ENCODE results near the gene LYPD6B.
A peak's percentile ranks its signal among the peaks of the same experiment; 100 is the strongest.

Gene LYPD6B

DNA sequence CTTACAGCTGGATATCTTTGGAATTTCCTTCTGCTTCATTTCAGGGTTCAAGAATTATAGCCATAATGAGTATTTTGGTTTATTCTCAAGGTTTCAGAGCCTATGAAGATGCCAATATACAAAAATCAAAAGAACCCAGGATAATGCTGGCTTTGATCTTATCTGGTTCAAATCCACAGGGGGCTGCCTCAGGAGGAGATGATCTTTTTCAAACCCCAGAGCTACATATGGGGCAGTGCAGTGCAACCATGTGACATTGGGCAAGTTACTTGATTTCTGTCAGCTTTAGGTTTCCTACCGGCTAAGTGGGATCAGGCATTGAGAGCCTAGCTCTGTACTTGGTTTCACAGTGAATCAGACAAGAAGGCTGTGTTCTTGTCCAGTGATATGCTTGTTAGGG is 23.0 kb upstream of the LYPD6B start:
- no peak for DNase-seq

DNA sequence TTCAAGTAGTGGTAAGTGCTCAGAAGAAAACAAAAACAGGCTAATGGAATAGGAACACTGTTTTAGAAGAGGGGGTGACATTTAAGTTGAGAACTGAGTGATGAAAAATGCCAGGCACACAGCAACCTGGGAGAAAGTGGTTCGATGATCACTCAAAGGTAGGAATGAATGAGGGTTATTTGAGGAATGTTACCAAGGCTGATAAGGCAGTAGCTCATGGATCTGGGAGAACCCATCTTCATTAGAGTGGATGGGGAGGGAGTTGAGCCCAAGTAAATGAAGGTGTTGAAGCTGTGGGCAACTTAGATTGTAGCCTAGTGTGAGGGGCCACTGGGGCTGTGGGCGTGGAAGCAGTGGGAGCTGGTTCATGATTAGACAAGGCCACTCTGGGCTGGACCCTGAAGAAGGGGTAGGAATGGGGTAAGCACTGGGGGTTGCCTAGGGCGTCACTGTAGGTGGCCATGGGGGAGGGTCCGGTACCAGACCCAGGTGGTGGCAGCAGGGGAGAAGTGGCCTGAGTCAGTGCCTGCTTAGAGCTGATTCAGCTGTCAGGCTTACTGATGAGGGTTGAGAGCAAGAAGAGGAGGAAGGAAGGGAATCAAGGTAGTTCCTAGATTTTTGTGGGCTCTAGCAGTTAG is 22.5 kb upstream of the LYPD6B start:
- no peak for DNase-seq

DNA sequence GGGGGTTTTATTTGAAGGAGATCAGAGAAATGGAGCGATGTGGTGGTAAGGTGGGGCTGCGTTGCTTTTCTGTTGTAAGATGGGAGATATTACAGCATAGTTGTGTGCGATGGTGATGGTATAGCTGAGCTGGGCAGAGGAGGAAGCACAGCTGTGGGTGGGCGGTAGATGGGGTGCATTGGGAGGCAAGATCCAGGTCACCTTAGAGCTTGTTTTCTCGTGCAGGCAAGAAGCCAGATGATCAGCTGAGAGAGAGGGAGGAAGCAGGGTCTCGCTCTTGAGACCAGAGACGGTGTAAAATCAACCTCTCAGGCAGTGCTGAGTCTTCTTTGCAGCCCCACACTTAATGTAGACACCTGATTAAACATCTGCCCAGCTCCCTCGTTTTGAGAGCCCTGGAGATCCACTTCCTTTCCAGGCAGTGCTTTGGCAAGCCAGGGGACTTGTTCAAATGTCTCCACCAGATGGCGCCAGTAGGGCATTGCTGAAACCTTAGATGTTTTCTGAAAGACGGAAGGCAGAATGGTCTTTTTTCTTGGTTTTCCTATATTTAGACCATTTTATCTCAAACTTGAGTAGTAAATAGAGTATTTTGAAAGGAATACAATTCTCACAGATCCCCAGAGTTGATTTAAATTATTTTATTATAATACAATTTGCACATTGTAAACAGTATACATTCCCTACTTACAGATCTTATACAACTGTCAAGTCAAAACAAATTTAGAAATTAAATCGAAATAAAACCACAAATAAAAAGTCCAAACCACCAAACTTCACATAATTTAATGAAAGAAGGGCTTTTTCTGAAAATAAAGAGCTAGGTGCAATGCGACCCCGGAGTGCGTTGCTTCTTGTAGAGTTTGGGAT is 21.1 kb upstream of the LYPD6B start:
- peak; percentile 15 to 47 for DNase-seq

DNA sequence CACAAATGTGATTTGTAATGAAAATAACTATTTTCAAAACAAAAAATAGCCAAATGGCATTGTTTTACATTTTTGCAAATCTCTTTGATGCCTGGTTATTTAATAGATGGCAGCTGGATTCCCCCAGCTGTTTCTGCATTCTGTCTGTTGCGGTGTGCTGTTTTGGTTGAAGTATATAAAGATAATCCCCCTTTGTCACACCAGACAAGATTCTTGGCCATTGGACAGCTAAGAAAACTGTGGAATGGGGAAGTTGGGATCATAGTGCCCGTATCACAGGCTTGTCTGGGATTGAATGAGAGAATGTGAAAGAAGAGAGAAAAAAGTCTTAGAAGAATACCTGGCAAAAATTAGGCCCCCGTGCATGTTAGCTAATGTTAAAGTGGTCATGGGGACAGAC is 19.5 kb upstream of the LYPD6B start:
- DNase-seq = no peak

DNA sequence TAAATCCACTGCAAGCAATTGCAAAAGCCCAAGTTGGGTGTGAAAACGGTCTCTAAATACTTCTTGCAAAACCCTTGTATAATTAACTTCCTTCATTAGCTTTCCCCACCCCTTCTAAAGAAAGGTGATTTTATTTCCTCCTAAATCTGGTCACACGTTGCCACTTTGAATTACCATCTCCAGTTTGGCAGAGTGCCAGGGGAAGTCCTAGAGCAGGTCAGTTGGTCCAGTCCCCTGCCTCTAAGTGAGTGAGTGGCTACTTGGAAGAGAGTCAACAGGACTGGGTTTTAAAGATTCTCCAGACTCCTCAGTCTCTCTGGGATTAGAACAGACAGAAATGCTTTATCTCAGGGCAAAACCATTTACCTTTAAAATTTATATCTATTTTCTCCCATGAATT is 18.7 kb upstream of the LYPD6B start:
- DNase-seq = no peak

DNA sequence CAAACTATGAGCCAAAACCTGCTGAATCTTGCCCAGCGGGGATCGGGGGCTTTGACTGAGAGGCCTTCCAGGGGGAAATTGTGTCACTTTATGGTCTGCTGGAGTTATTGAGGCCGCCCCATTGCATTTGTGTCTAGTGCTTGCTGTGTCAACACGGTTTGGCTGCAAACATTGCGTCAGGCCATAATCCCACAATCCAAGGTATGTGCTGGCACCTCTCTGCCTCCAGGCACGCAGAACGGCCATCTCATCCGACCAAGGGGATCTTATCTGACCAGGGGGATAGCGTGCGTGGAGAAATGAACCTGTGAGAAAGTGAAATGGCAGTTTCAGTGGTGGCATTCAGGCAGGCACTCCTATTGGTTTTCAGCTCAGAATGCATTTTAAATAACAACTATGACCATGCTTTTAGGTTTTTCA is 18.1 kb upstream of the LYPD6B start:
- DNase-seq = no peak

DNA sequence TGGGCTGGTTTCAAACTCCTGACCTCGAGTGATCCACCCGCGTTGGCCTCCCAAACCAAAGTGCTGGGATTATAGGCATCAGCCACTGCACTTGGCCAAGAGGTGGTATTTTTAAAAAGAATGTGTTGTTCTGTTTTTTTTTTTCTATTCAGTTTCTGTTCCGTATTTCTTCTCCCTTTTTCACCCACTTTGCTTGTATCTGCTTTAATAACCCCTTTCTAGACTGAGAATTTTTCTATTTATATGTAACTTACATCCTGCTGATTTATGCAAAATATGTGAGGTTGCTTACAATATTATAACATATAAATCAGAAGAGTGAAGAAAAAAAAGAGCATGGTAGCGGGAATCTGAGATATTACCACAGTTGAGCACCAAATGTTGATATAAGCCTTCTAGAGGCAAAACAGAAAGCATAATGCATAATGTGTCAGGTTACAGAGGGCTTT is 17.2 kb upstream of the LYPD6B start:
- no peak for DNase-seq

DNA sequence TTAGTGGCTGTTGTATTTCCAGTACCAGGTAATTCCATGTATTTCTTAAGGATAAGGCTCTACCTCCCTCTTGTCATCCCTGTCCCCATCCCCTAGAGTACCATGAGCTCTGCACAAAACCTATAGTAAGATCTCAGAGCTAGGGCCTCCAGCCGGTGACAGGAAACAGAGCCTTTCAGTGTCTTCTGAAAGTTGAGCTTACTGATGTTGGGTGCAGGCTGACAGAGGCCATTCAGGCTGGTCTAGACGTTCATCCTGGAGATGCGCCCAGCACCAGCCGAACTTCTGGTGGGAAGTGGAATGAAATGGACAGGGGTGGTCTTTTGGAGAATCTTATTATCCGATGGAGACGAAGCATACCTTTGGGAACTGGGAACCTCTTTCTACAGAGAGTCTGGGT is 16.7 kb upstream of the LYPD6B start:
- no peak for DNase-seq

DNA sequence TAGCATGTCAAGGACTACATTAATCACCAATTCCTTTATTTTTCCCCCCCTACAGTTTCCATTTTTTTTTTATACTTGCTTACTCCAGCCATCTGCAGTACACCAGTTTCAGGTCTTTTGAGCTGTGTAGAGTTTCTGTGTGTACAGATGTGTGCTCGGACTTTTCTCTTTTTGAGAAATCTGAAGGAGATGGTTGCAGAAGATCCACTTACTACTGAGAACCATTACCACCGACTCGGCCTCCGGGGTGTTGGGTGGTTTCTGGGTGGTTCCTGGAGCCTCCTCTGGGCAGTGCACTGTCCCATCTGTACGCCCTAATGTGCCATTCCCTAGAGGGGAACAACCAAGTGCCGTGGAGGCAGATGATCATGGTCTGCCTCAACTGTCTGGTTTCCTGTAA is 15.4 kb upstream of the LYPD6B start:
- DNase-seq = no peak

DNA sequence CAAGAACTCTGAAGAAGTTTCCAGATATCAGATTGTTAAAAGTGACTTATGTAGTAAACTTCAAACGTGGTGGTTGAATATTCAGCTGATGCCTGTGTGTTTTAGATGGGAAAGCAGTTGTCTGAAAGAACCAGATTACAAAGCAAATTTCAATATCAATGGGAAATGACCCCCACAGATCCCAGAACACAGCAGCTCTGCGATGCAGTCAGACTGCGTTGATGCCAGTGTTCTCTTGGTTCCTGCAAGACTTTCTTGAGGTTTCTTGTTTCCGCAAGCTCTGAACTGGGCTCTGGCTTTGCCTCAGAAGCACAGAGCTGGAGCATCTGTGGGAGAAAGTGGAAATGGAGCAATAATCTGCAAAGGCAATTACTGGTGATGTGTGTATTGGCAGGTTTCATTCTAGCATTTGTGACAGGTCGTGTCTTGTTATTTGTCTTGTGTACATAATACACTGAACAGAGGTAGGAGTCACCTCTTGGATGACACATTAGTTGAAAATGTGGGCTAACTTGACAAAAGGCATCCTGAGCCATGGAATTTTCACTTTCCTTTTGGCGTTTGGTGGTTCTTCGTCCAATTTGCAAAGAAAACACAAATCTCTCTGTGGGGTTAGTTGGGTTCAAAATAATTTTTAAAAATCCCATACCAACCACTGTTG is 10.8 kb upstream of the LYPD6B start:
- no peak for DNase-seq

DNA sequence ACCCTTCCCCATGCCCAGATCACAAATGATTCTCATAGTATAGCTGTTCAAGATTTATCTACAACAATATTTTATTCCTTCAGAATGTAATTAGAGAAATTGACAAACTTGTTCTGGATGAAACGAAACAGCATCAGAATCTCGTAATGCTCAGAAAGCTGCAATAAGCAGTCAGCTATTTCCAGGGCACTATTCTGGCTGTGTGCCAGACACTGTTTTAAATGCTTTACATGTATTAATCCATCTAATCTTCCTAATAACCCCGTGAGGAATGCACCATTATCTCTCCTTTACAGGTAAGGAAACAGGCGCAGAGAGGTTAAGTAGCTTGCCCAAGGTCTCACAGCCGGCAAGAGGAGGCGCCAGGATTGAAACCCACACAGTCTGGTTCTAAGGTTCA is 10.1 kb upstream of the LYPD6B start:
- no peak for DNase-seq

DNA sequence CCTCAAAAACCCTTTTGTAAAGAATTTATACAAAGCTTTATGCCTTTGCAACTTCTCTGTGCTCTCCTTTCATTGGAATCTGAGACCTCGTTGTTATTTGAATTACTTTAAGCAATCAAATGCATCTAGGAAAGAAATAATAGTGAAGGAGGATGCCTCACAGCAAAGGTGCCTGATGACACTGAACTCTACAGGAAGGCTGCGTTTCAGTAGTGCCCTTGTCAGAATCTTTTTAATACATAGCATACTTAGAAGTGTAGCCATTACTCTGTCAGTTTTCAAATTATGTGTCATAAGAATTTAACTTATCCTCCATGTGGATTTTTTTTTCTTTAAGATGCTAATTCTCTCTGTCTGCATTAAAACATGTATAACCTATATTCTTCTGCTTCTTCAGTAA is 9.6 kb upstream of the LYPD6B start:
- DNase-seq = no peak

DNA sequence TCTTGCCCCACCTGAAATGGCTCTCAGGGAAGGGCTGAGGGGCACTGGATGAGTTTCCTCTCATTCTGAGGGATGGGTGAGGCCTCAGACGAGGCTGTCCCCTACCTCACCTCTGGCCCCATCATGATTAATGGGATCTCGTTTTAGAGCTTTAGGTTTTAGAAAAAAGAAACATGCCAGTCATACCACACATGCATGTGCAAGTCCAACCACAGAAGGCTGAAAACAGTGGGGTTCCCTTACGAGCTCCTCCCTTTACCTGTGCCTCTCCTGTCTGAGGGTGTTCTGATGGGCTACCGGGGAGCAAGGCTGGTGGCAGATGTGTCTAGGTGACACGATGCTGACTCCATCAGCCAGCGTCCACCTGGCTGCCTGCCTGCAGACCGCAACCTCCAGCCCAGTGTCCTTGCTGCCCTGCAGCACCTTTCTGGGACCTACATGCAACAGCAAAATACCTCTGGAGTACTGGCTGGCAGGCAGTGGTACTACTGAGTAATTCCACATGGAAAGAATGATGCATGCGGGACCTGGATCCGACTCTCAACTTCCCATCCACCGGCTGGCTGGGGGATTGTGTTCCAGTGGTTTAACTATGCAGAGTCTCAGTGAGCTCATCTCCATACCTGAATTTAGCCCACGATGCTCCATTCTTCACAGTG is 9.1 kb upstream of the LYPD6B start:
- DNase-seq = no peak

DNA sequence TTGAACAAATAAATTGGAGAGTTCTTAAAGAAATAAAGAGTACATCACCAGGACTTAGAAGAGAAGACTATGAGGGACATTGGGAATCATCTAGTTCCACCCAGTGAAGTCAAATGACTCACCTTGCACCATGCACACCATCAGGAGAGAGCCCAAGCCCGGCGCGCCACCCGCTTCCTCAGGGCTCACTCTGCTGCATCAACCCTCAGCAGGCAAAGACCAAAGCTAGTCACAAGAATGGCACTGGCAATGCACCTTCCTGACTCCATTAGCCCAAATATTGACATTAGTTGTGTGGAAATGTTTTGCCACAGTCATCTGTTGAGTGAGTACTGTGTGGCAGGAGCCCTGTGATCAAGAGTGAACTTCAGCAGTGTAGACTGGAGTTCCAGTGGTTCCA is 7.1 kb upstream of the LYPD6B start:
- DNase-seq = no peak

DNA sequence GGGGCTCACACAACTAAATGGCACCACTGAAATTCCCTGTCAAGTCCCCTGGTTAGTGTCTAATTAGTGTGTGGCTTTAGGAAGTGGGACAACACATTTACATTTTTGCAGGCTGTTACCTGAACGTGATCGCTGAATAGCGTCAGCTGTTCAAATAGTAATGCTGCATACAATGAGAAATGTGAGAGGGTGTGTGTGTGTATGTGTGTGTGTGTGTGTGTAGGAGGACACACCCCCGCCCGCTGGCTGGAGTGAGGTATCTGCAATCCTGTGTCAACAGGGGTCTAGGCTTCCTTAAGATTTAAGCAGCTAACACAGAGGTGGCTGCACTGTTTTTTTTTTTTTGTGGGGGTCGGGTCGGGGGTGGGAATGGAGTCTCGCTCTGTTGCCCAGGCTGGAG is 4.8 kb upstream of the LYPD6B start:
- DNase-seq = no peak

DNA sequence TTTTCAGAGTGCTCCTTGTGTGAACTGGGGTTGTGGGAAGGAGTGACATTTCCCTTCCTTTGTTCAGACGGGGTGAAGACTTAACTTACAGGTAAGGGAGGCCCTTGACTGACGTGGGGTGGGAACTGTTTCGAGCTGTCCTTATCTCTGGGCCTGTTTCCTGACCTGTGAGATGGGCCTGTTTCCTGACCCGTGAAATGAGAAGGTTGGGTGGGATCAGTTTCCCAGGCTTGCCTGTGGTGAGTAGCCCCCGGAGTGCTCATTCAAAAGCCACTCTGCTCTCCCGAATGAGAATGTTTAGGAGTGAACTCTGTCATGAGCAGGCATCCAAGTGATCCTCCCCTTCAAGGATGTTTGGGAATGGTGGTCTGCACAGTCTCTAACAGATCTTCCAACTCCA is 4.1 kb upstream of the LYPD6B start:
- no peak for DNase-seq

DNA sequence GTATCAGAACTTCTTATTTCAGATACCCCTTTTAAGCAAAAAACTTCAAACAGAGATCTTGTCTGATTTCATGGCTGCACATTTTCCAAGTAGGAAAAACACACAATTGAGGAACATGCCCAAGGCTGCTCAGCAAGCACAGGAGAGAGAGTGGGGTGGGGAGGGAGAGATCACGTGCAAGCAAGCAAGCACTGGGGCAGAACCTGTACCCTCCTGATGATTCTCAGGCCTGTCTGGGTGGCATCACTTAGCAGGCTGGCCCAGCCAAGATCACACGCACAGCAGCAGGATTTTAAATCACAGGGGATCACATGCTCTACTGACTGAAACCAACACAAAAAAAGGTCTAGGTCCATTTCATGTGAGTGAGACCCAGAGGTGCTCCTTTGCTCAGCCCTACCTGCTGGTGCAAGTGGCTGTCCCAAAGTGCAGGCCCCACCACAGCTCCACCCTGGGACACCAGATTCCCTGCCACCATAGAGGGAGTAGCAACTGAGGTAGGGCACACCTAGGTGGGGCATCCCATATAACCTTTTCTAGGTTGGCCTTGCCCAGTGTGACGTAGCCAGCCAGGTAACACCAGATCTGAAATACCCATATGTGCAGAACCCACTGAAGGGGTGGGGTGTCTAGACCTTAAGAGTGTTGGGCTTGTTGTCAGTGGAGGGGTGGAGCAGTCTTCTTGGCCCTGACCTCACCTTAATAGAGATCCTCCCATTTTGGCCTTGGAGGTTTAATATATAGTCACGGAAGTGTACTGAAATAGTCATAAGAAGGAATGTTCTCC is 1.8 kb upstream of the LYPD6B start:
- no peak for DNase-seq

DNA sequence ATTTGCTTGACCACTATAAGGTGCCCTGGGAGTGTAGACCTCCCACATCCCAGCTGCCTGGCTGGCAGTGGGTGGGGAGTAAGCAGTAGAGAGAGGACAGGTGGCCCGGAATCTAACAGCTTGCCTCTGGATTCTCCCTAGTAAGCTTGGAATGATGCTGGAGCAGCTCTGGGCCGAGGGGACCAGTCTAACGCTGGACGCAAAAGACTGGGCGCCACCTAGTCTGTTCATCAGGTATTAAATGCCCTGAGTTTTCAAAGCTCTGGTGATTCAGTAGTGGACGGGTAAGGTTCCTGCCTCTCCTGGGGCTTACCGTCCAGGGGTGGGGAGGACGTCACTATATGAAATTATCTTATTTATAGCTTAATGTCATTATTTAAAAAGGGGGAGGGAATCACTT is 648 bp upstream of the LYPD6B start:
- DNase-seq = no peak

DNA sequence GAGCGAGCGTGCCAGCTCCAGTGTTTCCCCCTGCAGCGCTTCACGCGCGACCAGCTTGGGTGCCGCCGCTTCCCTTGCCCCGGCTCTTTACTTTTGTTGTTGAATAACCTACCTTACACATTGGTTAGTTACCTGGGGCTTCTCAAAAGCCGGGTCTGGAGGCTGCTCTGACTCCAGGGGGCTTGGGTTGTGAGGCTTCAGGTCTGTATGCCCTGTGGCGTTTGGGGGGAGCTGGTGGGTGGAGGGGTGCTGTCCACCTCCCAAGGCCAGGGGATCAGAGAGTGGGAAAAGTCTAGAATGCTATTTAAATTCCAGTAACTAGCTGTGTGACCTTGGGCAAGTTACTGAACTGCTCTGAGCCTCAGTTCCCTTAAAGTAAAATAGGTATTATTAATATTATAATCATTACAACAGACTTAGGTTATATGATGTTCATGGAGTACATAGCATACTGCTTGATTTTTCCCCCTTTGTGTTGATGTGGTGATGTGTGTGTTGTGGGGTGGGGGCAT is 770 bp downstream of the LYPD6B start:
- no peak for DNase-seq

DNA sequence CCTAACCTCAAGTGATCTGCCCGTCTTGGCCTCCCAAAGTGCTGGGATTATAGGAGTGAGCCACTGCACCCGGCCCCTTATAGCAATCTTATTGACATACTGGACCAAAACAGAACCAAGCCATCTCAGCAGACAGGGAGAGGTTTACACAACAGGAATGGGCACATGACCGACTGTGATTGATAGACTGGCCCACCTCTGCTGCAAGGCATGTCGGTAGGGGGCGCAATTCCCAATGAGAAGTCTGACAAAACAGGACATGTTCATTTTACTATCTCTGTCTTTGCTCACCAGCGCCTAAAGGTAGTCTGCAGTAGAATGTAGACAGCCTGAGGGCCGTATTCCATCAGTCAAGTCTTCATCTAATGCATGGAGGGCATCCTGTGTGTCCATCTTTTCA is 2.0 kb downstream of the LYPD6B start:
- no peak for DNase-seq

DNA sequence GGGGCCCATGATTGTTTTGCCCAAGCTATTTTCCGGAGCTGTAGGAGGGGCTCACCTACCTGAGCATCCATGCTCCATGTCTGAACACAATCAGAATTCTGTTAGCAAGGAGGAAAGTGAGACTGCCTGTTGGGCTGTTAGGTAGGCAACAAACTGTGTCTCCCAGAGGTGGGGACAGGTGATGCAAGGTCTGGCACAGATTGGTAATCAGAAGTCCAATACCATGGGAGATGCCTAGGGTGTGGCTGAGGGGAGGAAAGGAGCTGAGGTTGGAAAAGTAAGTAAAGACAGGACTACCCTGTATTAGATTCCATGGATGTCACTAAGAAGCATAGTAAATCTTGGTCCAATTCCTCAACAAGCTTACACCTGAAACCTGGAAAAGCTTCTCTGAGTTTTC is 3.0 kb downstream of the LYPD6B start:
- no peak for DNase-seq

DNA sequence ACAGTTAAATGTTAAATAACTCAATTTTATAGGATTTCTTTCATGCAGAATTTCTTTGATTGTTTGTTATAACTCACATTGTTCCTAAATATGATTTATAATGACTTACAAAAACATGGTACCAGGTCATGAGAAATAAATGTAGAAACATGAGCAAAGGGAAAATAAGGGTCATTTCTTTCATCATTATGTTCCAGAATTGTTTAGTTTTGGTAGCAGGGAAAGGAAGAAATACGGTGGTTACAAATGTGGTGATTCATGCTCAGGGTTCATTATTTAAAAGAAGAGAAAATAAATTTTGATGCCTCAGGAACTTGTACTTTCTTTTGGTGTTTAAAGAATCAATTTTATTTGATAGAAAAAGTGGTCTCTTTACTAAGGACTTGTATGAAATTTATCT is 4.4 kb downstream of the LYPD6B start:
- DNase-seq = no peak

DNA sequence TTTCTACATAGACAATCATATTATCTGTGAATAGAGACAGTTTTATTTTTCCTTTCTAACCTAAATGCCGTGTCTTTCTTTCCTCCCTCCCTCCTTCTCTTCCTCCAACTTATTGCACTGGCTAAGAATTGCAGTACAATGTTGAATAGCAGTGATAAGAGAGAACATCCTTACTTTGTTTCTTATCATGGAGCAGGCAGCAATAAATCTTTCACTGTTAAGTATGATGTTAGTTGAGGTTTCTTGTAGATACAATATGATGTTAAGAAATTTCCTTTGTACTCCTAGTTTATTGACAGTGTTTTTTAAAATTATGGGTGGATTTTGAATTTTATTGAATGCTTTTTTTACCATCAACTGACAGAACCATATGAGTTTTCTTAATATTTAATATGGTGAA is 6.0 kb downstream of the LYPD6B start:
- DNase-seq = no peak
